PFSK-1 (cell line): ENCODE measurements around the gene KRT12.
A peak's percentile ranks its signal among the peaks of the same experiment; 100 is the strongest.

Experiments
- FOXP2 ChIP-seq: optimal IDR thresholded peaks from 2 replicates; pipeline ENCODE3; 2011; ENCODE audit warnings: borderline replicate concordance, control low read depth, inconsistent platforms; ENCODE audit not compliant: insufficient read depth; ENCODE audit errors: extremely low read length, extremely low read depth
- POLR2AphosphoS5 ChIP-seq: IDR thresholded peaks from 2 replicates; pipeline ENCODE4 v1.6.1; 2012; ENCODE audit warnings: low read depth, mild to moderate bottlenecking, control low read depth, low read length, moderate library complexity
- REST ChIP-seq, 2 experiments: IDR thresholded peaks; 2 replicates each; pipeline versions ENCODE4 v1.6.1 to v1.8.0; 2011 to 2012; ENCODE audit warnings: low read depth in 2 of 2, low read length in 2 of 2, control low read depth in 1 of 2, inconsistent platforms in 1 of 2, mild to moderate bottlenecking in 1 of 2, moderate library complexity in 1 of 2; ENCODE audit not compliant: insufficient read depth in 1 of 2
- SIN3A ChIP-seq: IDR thresholded peaks from 2 replicates; pipeline ENCODE4 v1.6.1; 2012; ENCODE audit warnings: mild to moderate bottlenecking, low read length, moderate library complexity, borderline replicate concordance; ENCODE audit not compliant: insufficient read depth
- TAF1 ChIP-seq: IDR thresholded peaks from 2 replicates; pipeline ENCODE4 v1.6.1; 2012; ENCODE audit warnings: low read length, control low read depth, borderline replicate concordance; ENCODE audit not compliant: insufficient read depth

KRT12 gene

DNA sequence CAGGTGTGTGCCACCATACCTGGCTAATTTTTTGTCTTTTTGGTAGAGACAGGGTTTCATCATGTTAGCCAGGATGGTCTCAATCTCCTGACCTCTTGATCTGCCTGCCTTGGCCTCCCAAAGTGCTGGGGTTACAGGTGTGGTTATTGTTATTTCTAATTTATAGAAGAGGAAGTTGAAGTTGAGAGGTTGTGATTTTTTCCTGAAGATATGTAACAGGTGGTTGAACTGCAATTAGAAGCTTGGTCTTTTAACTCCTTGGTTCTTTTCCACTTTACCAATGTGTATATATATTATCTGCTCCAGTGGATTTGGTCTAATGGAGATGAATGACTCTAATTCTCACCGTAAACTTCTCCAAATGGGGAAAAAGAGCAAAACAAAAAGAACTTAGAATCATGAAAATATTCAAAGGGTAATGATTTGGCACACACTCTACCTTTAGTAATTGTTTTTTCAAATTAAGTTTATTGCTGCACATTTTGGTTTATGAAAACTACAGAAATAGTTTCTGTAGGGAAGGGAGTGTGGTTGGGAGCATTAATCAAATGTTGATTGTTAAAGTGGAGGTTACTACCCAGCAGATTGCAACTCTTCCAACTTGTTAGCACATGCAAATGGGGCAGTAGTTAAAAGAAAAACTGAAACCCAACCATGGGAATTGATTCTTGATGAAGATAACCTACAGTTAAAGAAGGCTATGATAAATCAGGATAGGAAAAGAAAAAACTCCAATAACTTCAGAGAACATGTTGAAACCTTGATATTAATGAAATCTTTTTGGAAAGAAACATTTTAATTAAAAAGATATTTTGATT lies 42.8 kb downstream of the KRT12 start:
- TF ChIP-seq FOXP2 (no peak), REST (IDR thresholded peaks at IDR 0.05; ENCODE audit: insufficient read depth in 1 of 2, low read depth in 2 of 2, low read length in 2 of 2) (no peak), POLR2AphosphoS5 (no peak), SIN3A (no peak), TAF1 (no peak)

GRCh38 chr17:40822132-40822812 lies 44.8 kb downstream of the KRT12 start, which contains the start of gene KRT10:
TSS of gene KRT10 (minus strand) at chr17:40822614. CDS start at chr17:40822585, 29 bp downstream.
- TF ChIP-seq TAF1: no peak
- TF ChIP-seq REST (IDR thresholded peaks at IDR 0.05; ENCODE audit: insufficient read depth in 1 of 2, low read depth in 2 of 2, low read length in 2 of 2): peak; percentile 70 to 91

DNA sequence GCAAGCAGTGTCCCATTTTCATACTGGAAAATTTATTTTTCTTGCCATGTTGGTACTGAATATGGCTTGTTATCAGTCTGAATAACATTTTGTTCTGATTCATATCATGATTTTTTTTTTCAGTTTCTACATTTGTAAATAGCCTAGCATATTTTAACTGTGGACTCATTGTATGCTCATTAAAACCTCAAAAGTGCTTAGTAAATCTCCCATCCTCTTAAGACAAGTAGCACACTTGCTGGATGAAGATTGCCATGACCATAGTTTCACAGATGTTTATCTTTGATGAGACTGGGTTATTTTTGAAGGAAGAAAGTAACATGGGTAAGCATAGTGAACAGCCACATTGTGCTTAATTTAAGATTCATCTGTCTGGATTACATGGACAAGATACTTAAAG lies 45.5 kb downstream of the KRT12 start:
- no peak for TF ChIP-seq SIN3A
- no peak for TF ChIP-seq FOXP2
- no peak for TF ChIP-seq TAF1
- no peak for TF ChIP-seq REST (IDR thresholded peaks at IDR 0.05; ENCODE audit: insufficient read depth in 1 of 2, low read depth in 2 of 2, low read length in 2 of 2)
- no peak for TF ChIP-seq POLR2AphosphoS5

GRCh38 chr17:40820228-40820838 lies 46.7 kb downstream of the KRT12 start:
- TF ChIP-seq SIN3A: no peak
- no peak for TF ChIP-seq REST (IDR thresholded peaks at IDR 0.05; ENCODE audit: insufficient read depth in 1 of 2, low read depth in 2 of 2, low read length in 2 of 2)
- no peak for TF ChIP-seq TAF1
- no peak for TF ChIP-seq POLR2AphosphoS5
